ENCODE results near the gene ZNF692.

Gene ZNF692

DNA sequence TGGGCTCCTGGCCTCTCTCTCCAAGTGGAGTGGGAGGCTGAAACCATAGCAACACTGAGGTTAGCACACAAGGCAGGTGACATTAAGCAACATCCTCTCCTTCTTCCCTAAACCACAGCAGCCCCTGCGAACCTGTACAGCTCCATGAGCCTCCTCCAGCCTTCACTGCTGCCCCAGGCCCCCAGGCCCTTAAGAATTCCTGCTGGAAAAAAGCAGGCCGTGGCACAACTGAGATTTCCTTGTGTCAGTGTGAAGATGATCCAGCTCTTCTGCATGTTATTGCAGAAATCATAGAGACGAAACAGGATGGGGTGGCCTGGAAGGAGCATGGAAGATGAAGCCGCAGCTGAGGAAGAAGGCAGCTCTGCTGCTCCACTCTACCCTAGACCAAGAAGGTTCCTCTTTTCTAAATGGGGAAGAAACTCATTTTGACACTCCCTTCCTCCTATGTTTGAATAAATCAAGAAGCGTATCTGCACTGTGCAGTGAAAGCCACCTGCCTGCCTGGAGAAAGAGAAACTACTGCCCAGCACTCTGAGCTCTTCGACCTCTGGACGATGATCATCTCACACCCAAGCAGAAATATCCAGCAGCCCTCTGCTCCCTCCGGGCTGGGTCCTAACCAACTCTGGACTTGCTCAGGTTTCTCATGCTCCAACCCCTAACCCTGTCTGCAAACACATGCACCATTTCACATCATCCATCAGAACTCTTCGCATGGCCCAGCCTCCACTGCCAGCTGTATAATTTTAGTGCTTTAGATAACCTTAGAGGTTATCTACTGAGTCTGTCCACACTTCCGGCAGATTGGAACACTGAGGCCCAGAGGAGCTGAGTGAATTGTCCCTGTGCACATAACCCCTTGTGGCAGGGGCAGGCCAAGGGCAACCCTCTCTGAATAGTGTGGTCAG lies 53.9 kb downstream of the ZNF692 start:
- TF ChIP-seq GATA2 (IDR thresholded peaks at IDR 0.05; ENCODE audit: low read depth, low read length): no peak
- TF ChIP-seq GATA3 (IDR thresholded peaks at IDR 0.05; ENCODE audit: low read depth, low read length): no peak

DNA sequence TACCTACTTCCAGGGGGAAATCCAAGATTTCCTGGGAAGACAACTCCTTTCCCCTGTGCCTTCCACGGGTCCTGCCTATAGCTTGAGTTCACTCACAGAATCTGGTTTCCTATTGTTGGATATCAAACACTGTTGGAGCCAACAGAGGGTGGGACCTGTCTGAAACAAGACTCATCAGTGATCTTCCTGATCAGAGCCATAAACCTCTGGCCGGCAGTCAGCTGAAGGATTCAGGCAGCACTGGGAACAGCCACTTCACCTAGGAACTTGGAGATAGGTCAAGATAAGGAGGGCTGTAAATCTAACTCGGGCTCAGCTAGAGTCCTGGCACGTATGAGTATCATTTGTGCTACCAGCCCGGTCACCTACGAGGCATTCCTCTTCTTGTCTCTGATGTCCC lies 56.4 kb downstream of the ZNF692 start:
- TF ChIP-seq GATA2 (IDR thresholded peaks at IDR 0.05; ENCODE audit: low read depth, low read length) (no peak), GATA3 (IDR thresholded peaks at IDR 0.05; ENCODE audit: low read depth, low read length) (no peak)

- TF ChIP-seq GATA3 (IDR thresholded peaks at IDR 0.05; ENCODE audit: low read depth, low read length): no peak
- TF ChIP-seq GATA2 (IDR thresholded peaks at IDR 0.05; ENCODE audit: low read depth, low read length): no peak
Measured at GRCh38 chr1:248800459-248800858, 58.4 kb downstream of the ZNF692 start.

Data from SH-SY5Y (cell line).